NCI-H526 (cell line): ENCODE data around the gene PRKAG2.
A peak's percentile ranks its signal among the peaks of the same experiment; 100 is the strongest.
"Not testable (repeated sequence)": the region's sequence is repeated elsewhere in the genome, so short reads cannot be mapped to it uniquely, and the experiment has no call there.

Source experiments
- DNase-seq, 2 experiments: peaks; one replicate each; lab custom pipeline; 2025; lab: John Stamatoyannopoulos, UW

The PRKAG2 gene

GRCh38 chr7:151884312-151885201 is 7.6 kb upstream of the PRKAG2 start:
- DNase-seq = no peak

- DNase-seq = peak in 1 of 2 experiments; percentile 18
Observed at GRCh38 chr7:151883857-151884256, 6.9 kb upstream of the PRKAG2 start.

DNA sequence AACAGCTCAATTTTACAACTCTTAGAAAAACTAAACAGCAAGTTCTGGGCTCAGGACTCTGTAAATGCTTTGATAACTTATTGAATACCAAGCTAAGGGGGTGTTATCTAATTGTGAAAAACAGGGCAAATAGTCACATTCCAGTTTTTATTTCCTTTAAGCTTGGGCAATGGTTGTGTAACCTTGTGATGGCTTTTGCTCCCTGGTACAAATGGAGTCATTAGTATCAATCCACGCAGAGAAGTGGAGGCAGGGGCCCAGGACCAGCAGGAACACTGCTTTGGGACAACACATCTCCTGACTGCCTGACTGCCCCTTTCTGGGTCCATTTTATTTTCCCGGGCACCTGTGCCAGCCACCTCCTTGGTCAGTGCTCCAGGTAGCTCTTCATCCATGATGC is 5.8 kb upstream of the PRKAG2 start:
- DNase-seq = no peak

DNA sequence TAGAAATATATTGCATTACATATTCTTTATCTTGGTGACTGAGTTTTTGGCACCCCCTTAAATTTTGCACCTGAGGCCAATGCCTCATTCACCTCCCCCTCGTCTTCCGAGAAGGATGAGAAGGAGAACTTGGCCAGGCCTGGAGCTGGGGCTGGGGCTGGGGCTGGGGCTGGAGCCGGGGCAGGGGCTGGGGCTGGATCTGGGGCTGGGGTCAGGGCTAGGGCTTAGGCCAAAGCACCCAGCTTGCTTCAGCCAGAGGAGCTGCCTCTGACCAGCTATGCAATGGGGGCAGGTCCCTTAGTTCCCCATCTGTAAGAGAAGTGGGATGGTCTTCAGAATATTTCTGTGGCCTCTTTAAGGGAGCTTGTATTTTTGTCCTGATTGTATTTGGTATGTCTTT is 3.8 kb upstream of the PRKAG2 start:
- DNase-seq = no peak

- peak in 1 of 2 experiments; percentile 45 for DNase-seq
Observed at GRCh38 chr7:151877911-151878835, 1.3 kb upstream of the PRKAG2 start.

GRCh38 chr7:151875942-151876898 is 695 bp downstream of the PRKAG2 start:
- DNase-seq = peak; percentile 41 to 86

GRCh38 chr7:151874479-151874878 is 2.4 kb downstream of the PRKAG2 start:
- DNase-seq = not testable (repeated sequence)

GRCh38 chr7:151873402-151873965 is 3.4 kb downstream of the PRKAG2 start:
- DNase-seq = no peak

GRCh38 chr7:151872531-151873401 is 4.1 kb downstream of the PRKAG2 start:
- no peak for DNase-seq

DNA sequence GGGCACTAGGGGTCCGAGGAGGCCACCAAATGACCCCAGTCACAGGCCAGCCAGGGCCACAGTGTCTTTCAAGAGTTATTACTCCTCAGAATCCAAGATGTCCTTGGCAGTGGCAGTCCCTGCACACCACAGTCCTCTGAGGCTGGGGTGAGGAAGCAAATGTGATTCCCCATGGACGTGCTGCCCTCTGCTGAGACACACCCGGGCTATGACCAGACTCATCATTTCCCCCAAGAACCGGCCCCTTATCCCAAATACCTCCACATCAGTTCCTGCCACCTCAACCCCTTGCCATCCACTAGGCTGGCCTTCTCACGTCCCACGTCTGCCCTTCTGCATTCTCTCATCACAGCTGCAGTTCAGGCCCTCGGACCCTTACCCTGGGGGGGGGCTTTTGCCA is 5.0 kb downstream of the PRKAG2 start:
- DNase-seq = no peak

- no peak for DNase-seq
Observed at GRCh38 chr7:151871189-151871735, 5.7 kb downstream of the PRKAG2 start.

GRCh38 chr7:151869968-151870918 is 6.7 kb downstream of the PRKAG2 start:
- DNase-seq = no peak

- DNase-seq = no peak
Observed at GRCh38 chr7:151869455-151869854, 7.5 kb downstream of the PRKAG2 start.

DNA sequence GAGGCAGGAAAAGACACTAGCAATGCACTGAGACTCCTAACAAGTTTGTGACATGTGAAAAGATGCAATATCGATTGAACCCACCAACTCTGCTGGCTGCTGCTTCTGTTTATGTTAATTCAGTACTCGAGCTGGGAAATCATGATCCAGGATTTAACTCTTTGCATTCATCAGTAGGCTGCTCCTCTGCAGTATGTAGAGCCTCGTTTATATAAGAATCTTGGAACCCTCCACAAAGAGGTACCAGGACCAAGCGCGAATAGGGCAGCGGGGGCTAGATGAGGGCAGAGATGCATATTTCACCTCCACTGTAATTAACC is 7.8 kb downstream of the PRKAG2 start:
- peak in 1 of 2 experiments; percentile 26 for DNase-seq

DNA sequence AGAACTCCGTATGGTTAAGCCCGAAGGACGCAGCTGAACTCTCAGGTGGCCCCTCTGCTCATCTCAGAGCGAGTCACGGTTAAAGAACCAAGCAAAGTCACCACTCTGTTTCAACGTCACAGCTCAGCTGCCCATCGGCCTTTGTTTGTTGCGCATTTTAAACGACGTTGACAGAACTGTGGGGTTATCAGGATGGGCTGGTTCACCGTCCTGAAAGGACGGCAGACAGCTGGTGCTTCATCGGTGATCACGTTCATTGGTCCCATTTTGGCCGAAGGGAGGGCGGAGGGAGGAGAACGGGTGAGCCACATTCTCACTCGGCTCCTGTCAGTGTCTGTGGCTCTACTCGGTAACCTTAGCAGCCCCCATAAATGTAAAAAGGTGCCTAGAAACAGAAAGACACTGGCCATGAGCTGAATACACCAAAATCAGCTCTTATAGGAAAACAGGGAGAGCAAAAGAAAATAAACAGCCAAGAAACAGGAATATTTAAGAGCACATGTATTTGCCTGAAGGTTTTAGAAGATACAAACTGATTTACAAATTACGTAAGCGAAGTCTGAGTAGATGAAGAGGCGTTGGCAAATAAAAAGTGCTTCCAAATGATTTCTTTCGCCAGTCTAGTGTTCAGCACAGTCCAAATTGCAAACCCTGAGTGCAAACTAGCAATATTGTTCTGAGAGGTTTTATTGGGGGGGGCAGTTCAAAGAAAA is 8.4 kb downstream of the PRKAG2 start:
- DNase-seq = peak in 1 of 2 experiments; percentile 45

DNA sequence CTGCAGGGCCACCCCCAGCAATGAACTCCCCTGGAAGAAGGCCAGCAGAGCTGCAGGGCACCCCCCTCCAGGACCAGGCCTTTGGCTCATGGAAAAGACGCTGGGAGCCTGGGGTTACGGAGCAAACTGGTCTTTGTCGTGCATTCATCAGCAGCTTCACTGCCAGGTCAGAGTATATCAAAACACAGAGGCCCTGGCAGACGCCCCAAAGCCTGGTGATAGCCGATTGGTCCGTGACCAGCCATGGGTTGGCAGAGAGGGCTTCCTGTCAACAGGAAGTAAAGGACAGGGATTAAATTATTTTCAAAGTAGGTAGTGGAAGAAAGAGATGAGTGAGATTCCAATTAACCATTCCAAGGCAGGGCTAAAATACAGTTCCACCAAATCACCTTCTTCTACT is 9.0 kb downstream of the PRKAG2 start:
- peak in 1 of 2 experiments; percentile 43 for DNase-seq

GRCh38 chr7:151866761-151867655 is 9.9 kb downstream of the PRKAG2 start:
- DNase-seq = no peak
